LNCAP (cell line): Measurements from ENCODE around the gene SRSF3.
A peak's percentile ranks its signal among the peaks of the same experiment; 100 is the strongest.

Experiments
- CTCF ChIP-seq: fragments of 450-650 bp; IDR thresholded peaks from 2 replicates; pipeline ENCODE4 v1.5.1; 2017; ENCODE audit warnings: mild to moderate bottlenecking

Gene SRSF3

GRCh38 chr6:36594029-36594815 is at the start of gene SRSF3:
SRSF3 (plus strand) TSS chr6:36594362; CDS start chr6:36596763, 2,401 bp downstream.
- peak; percentile 22; the same call in 1 of the 2 replicates for TF ChIP-seq CTCF

- no peak for TF ChIP-seq CTCF
Observed at GRCh38 chr6:36545767-36546307, 48.3 kb upstream of the SRSF3 start.

DNA sequence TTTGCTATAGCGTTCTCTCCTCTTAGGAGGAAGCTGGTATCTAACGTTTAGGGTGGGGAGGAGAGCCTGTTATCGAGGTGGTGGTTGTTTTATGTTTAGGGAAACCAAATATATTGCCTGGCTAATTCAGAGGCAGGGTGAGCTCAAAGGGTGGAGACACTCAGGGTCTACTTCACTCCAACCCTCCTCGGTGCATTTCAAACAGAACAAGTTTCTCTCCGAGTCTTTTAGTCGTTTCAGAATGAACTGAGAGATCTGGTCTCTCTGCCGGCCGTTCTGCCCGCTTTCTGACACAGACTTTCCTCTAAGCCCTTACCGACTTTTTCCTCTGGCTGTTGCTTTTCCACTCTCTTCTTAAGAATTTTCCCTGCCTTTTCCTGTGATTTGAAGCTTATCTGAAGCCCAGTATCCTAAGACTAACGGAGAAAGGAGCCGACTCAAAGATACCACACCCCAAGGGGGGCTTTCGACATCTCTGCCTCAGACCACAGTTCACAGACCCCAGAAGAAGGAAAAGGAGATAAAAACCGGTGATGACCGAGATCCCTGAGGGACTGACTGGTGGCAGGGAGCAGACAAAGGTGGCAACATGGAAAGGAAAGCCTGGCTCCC is 47.7 kb upstream of the SRSF3 start:
- TF ChIP-seq CTCF, result no peak

DNA sequence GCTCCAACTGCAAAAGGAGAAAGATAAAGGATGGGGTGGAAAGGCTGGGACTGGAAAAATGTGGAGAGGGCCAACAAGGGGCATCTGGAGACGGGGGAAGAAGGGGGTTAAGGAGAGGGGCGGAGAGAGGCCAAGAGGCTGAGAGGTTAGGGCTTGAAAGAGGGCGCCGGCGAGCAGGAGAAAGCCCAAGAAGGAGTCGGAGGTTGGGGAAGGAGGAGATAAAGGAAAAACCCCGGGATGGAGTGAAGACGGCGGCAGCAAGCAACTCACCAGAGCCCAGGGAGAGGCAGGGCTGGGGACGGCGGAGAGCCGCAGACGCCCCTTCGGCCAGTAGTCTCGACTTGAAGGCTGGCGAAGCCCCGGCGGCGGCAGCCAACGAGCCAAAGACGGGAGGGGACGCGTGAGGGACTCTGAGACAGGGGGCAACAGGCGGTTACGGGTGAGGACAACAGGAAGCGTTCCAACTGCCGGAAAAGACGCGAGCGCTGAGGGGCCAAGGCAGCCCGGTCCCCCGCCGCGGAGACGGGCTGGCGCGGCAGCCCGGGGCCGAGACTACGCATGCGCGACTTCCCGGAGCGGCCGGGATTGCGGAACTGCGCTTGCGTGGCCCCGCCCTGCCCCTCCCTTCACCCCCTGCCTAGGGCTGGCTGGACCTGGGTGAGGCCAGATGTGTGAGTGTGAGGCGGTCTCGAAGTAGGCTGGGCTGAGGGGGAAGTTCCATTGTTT is 47.1 kb upstream of the SRSF3 start, which contains the start of gene STK38:
TSS of gene STK38 (minus strand) at position 560 of the 726 bp plus-strand sequence. CDS start 7,277 bp downstream, outside the sequence.
- TF ChIP-seq CTCF, result peak; percentile 39; the same call in 1 of the 2 replicates

DNA sequence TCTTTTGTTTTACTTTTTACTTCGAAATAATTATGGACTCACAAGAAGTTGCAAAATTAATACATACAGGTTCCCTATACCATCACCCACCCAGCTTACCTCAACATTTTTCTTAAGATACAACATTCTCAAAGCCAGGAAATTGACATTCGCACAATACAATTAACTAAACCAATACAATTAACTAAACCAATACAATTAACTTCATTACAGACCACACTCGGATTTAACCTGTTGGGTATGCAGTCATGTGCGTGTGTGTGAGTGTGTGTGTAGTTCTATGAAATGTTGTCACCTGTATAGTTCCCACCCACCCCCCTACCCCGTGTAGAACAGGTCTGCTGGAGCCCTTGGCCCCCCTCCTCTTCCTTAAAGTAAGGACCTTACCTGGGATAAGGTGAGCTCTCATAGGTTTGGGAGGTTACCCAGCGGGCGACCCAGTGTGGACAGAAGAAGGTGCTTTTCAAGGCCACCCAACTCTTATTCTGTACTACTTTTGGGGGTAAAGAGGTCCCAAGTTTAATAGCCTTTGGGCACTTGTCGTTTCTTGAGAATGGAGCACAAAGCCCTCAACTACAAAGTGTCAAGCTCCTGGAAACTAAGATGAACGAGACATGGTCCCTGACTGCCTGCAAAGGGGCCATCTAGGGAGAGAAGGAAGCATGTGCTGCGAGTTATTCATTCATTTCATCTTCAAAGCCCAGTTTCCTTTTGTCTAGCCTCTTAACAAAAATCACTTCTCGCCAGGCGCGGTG is 46.3 kb upstream of the SRSF3 start:
- TF ChIP-seq CTCF, result no peak

- TF ChIP-seq CTCF, result no peak
Observed at GRCh38 chr6:36548401-36548743, 45.8 kb upstream of the SRSF3 start.
